ENCODE results near the gene PODXL.
"Not testable (repeated sequence)": the region's sequence is repeated elsewhere in the genome, so short reads cannot be mapped to it uniquely, and the experiment has no call there.

Gene PODXL

DNA sequence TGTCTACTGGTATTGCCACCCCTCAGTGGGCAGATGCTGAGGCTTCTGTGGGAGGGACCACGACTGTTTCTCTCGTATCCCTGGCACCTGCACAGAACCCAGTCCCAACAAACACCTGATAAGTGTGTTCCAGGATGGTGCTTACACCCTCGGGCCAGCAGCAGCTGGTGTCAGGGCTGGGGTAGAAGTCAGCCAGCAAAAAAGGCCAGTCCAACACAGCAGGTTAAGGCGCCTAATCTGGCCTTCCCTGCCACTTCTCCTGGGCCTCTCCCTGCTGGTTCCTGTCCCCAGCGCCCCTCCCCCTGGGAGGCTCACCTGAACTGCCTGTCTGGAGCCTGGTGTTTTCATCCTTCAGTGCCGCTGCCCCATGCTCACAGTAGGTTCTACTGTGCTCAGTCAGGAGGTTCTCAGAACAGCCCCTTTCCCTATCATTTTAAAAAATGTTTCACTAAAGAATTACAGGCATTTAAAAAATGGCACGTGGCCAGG is 20.0 kb downstream of the PODXL start:
- DNase-seq = no peak

DNA sequence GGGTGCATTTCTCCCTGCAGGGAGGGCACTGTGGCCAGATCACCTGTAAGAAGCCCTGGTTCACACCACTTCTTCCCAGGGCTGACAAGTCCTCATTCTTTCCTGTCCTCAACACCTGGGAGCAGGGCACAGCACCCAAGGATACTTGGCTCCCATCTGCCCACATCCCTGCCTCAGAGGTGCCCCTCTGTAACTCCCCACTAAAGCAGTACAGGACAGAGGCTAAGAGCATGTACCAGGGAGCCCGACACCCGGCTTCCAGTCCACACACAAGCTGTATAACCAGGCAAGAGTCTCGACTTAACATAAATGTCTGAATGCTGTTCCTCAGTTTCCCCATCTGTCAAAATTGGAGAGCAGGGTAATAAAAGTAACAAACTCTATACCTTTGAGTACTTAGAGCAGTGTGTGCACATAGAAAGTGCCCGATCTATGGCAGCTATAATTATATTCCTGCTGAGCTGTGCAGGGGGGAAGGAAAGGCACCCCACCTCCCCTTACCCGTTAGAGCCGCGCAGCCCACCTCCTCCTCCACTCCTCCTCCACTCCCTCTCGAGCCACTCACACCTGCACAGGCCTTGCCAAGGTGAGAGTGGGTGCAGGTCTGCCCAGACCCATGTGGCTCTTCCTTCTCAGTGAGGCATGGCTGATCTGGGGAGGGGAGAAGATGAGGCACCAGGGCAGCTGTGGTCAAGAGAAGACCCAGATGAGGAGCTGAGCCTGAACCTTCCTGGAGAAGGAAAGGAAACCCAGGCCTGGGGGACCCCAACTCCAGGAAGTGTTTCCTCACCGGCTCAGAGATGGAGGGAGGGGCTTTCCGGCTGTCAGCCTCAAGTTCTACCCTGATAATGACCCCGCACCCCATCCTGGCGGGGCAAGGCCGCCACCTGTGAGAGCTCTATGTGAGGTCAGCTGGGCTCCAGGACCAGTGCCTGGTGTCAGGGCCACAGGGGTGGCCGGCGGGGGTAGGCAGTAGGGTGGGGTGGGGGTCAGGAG is 22.6 kb downstream of the PODXL start:
- DNase-seq = no peak

- no peak for DNase-seq
Observed at GRCh38 chr7:131533151-131533559, 23.3 kb downstream of the PODXL start.

- no peak for DNase-seq
Observed at GRCh38 chr7:131532570-131533091, 23.8 kb downstream of the PODXL start.

DNA sequence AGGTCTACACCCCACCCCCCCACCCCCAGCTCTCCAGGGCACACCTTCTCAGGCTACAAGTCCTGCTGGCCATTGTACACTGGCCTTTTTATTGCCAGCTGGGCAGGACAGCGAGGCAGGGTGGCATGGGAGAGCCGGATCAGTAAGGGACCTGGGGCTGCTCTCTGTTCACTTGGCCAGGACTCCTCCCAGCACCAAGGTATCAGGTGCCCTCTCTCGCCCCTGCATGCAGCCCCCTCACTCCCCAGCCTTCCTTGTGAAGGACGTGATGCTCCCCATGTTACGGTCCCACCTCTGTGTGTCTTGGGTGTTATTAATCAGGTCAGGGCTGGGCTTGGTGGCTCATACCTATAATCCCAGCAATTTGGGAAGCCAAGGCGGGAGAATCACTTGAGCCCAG is 26.3 kb downstream of the PODXL start:
- DNase-seq = no peak

GRCh38 chr7:131529617-131530016 is 26.8 kb downstream of the PODXL start:
- no peak for DNase-seq

DNA sequence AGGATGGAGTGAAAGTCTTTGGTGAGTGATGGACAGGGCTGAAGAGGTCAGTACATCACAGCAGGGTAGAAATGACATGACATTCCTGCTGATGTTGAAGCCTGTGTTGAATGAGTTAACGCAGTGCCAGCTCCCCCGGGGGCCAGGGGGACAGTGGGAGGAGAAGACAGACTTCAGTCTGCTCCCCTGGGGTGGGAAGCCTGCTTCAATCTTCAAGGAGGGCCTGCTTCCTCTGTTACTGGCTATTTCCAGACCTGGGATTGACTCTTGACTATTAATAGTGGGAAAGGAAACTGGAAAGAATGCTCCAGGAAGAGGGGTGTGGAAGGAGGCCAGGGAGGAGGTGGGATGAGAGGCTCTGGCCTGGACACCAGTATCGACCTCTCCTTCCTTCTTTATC is 27.2 kb downstream of the PODXL start:
- DNase-seq = no peak

GRCh38 chr7:131527456-131527855 is 29.0 kb downstream of the PODXL start:
- DNase-seq = no peak

DNA sequence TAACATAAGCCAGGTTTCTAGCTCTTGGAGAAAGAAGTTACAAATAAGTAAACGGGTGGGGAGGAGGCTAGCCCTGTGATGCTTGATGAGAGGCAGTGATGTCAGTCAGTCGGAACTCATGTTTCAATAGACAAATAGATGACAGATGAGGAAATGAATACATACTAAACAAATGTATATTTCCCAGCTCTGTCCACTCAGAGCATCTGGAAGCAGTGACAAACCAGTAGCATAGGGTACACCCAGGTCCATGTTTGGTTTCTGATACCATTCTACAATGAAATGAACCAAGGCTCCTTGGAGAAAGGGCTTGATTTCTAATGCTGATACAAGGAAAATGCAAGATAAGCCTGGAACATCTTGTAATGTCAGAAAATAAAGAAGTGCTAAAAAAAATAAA is 30.6 kb downstream of the PODXL start:
- DNase-seq = no peak

DNA sequence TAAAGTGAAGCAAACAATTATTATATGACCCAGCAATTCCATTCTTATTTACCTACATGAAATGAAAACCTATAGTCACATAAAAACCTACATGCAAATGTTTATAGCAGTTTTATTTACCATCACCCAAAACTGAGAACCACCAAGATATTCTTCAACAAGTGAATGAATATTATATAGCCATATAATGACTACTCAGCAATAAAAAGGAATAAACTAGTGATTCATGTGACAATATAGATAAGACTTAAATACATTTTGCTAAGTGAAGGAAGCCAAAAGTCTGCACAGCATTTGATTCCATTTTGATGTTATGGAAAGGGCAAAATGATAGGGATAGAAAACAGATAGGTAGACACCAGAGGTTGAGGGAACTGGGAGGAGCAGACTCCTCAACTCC is 31.7 kb downstream of the PODXL start:
- DNase-seq = no peak

DNA sequence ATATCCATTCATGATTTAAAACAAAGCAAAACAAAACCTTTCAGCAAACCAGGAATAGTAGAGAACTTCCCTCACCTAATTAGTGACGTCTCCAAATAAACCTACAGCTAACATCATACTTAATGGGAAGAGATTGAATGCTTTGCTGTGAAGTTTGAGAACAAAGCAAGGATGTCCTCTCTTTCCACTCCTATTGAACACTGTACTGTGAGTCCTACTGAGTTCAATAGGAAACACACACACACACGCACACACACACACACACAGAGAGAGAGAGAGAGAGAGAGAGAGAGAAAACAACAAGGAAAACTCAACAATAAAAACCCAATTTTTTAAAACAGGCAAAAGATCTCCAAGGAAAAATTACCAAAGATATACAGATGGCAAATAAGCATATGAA is 32.3 kb downstream of the PODXL start:
- DNase-seq = no peak

- no peak for DNase-seq
Observed at GRCh38 chr7:131522325-131522930, 34.0 kb downstream of the PODXL start.

DNA sequence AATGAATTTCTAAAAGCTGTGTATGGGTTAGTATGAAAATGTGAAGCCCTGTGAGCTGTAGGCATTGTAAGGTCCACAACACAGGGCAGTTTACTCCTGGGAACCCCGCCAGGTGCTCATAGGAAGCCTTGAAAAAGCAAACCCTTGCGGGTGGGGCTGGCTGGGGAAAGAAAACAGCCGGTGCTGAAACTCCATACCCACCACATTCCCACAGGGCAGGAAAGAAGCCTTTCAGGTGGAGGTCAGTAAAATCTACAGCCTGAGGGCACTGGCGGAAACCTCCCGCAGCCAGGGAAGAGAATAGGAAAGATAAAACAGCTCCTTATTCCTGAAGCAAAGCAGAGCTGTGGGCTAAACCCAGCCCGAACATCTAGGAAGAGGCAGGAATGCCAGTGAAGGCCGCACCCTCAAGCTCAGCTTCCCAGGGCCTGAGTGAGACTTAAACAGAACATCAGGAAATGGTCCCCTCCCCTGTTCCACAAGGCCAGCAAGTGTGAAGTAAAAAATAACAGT is 34.7 kb downstream of the PODXL start:
- DNase-seq = no peak

- DNase-seq = no peak
Observed at GRCh38 chr7:131518626-131519025, 37.8 kb downstream of the PODXL start.

DNA sequence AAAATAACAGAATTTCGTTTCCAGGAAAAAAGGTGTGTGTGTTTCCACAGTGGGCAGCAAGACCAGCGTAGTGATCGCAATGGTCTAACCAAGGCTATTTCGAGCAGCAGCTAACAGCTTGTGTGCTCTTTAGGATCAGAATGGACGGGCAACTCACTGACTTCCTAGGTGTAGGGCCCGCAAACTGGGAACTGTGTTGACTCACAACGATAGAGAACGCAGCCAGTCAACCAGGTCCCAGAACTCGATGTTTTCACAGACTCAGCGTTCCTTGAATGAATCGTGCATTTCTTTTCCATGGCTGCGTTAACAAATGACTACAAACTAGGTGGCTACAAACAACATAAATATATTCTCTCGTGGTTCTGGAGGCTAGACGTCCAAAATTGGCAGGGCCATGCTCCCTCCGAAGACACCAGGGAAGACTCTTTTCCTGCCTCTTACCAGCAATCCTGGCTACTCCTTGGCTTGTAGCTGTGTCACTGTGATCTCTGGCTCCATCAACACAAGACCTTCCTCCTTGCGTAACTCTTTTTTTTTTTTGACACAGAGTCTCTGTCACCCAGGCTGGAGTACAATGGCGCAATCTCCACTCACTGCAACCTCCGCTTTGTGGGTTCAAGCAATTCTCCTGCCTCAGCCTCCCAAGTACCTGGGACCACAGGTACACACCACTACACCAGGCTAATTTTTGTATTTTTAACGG is 39.1 kb downstream of the PODXL start:
- no peak for DNase-seq

DNA sequence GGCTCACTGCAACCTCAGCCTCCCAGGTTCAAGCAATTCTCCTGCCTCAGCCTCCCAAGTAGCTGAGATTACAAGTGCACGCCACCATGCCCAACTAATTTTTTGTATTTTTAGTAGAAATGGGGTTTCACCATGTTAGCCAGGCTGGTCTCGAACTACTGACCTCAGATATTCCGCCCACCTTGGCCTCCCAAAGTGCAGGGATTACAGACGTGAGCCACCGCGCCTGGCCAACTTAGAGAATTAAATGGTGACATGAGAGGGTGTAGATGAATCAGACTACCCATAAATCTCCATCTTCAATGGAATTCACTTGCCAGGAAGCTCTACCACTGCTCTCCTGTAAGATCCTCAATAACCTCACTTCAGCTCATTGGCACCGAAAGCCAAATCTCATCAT is 41.0 kb downstream of the PODXL start:
- not testable (repeated sequence) for DNase-seq

GRCh38 chr7:131513245-131514061 is 43.0 kb downstream of the PODXL start:
- peak; percentile 88 for DNase-seq

DNA sequence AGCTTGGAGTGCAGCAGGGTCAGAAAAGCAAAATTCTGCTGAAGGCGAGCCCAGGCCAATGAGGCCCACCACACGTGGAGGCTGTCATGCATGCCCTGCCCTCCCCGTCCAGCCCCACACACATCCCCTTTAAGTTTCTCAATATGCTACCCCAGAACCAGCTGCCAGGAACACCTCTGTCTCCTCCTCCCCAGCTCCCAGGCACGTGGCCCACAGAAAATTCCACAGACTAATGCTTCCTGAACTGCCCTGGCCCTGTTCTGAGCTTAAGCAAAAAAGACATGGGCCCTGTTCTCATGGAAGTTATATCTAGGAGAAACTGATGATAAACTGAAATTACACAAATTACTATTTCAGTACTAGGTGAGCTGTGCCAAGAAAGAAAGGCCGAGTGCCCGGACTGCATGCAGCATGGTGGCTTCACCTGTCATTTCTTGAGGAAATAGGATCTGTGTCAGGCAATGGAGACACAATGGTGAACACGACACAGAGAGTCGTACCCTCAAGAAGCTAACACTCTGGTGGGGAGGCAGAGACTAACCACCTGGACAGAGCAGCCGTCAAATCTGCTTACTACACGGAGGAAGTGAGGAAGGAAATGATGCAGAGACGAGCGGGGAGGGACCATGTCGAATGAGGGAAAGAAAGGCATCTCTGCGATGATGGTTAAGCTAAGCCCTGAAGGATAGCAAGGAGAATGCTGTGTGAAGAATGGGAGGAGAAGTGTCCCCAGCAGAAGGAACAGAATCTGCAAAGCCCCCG is 44.5 kb downstream of the PODXL start:
- DNase-seq = no peak

GRCh38 chr7:131511071-131511470 is 45.4 kb downstream of the PODXL start:
- DNase-seq = no peak

- no peak for DNase-seq
Observed at GRCh38 chr7:131509781-131510180, 46.6 kb downstream of the PODXL start.

DNA sequence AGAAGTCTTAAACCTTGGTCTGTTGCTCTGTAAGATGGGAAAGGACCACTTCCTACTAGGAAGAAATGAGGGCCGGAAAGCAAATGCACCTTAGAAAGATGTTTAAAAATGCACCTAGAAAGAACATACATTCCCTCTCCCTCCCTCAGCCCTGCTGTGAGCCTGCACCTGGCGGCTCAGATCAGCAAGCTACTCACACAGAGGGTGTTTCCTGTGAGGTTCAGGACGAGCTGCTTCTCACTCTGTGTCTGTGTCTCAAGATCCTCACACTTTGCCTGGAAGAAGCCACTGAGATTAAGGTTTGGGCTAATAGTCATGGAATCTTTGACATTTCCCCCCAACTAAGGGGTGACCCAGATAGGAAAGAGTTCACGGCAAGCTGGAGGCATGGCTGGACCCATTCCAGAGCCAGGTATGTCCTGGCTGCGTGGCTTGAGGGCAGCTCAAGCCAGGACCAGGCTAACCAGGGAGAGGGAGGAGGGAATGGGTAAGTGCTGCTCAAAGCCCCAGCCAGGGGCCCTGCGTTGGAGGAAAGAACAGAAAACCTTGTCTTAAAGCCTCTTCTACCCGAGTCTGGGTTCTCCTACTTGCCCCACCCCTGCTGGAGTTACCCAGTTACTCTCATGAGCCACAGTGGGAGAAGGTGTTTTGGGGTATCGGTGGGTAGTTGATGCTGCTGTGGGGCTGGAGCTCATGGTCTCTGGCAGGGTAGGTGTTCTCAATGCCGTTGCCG is 47.5 kb downstream of the PODXL start:
- DNase-seq = no peak

All from NCI-H82 (cell line).